OCI-LY7 (cell line): ENCODE results near the gene FGF7. TPM values are rescaled to one million over a fixed set of nuclear protein-coding genes. Genes with fewer than 3 reads are reported as not detected.

Experiments
- BruUV-seq: library from RNA; stranded (reverse); fragments of 400-500 nt; replicated peaks from 2 replicates; lab custom pipeline; 2021; lab: Mats Ljungman, UMichigan
- CTCF ChIA-PET: fragments of 300-600 bp; sonication (Branson Sonifier 250); formaldehyde crosslinking; loops from one replicate; lab custom pipeline; 2022; ENCODE audit warnings: antibody characterized with exemption; ENCODE audit not compliant: unreplicated experiment; lab: Charles Lee
- POLR2A ChIA-PET: fragments of 300-600 bp; sonication (Branson Sonifier 250); formaldehyde crosslinking; loops from one replicate; lab custom pipeline; 2022; ENCODE audit warnings: antibody characterized with exemption; lab: Charles Lee
- DNase-seq: peaks from one replicate; pipeline ENCODE4 v3.0.0-alpha.2; 2015; ENCODE audit warnings: low spot score
- H2AFZ ChIP-seq: fragments of 200-600 bp; sonication (generic), shearing (Covaris generic); 2 replicates; pipeline ENCODE4 v1.6.1; 2014; ENCODE audit warnings: mild to moderate bottlenecking, antibody characterized with exemption, low read length, moderate library complexity
- H3K27ac ChIP-seq: fragments of 200-600 bp; sonication (generic); 2 replicates; pipeline ENCODE4 v1.5.1; 2014; ENCODE audit warnings: mixed run types, low read depth, mild to moderate bottlenecking, moderate library complexity, low read length, inconsistent platforms; ENCODE audit not compliant: poor library complexity, severe bottlenecking
- H3K36me3 ChIP-seq: fragments of 200-600 bp; sonication (generic); 2 replicates; pipeline ENCODE4 v1.6.1; 2014; ENCODE audit warnings: mild to moderate bottlenecking, antibody characterized with exemption, low read length, moderate library complexity, mixed read lengths; ENCODE audit not compliant: insufficient read depth
- H3K4me1 ChIP-seq: fragments of 200-600 bp; sonication (generic); 2 replicates; pipeline ENCODE4 v1.5.1; 2014; ENCODE audit warnings: mild to moderate bottlenecking, low read length; ENCODE audit not compliant: insufficient read depth, poor library complexity, severe bottlenecking
- H3K4me2 ChIP-seq: fragments of 200-600 bp; sonication (generic); 2 replicates; pipeline ENCODE4 v1.6.1; 2014; ENCODE audit warnings: mild to moderate bottlenecking, low read length
- H3K4me3 ChIP-seq: fragments of 200-600 bp; sonication (generic); 2 replicates; pipeline ENCODE4 v1.5.1; 2014; ENCODE audit warnings: mild to moderate bottlenecking, low read depth, low read length; ENCODE audit not compliant: poor library complexity, severe bottlenecking
- H3K79me2 ChIP-seq: fragments of 200-600 bp; sonication (generic); 2 replicates; pipeline ENCODE4 v1.6.1; 2016; ENCODE audit warnings: low read depth, mild to moderate bottlenecking, low read length, moderate library complexity, mixed read lengths; ENCODE audit not compliant: insufficient read depth
- H3K9me2 ChIP-seq: fragments of 200-600 bp; sonication (generic); 2 replicates; pipeline ENCODE4 v1.6.1; 2016; ENCODE audit warnings: mild to moderate bottlenecking, low read length, mixed read lengths; ENCODE audit not compliant: insufficient read depth
- H3K9me3 ChIP-seq: fragments of 200-600 bp; sonication (generic); 2 replicates; pipeline ENCODE4 v1.6.1; 2014; ENCODE audit warnings: mild to moderate bottlenecking, mixed run types, low read length, mixed read lengths
- H4K20me1 ChIP-seq: fragments of 200-600 bp; sonication (generic); 2 replicates; pipeline ENCODE4 v1.6.1; 2014; ENCODE audit warnings: mild to moderate bottlenecking, antibody characterized with exemption, low read length, moderate library complexity, mixed read lengths; ENCODE audit not compliant: insufficient read depth
- CTCF ChIP-seq: fragments of 200-600 bp; sonication (generic); conservative IDR thresholded peaks from 2 replicates; pipeline ENCODE4 v1.5.1; 2014; ENCODE audit warnings: mild to moderate bottlenecking, antibody characterized with exemption, low read length, moderate library complexity, mixed read lengths
- EZH2phosphoT487 ChIP-seq: fragments of 200-600 bp; sonication (generic); IDR thresholded peaks from 2 replicates; pipeline ENCODE4 v1.6.1; 2018; ENCODE audit warnings: low read depth, borderline replicate concordance, mild to moderate bottlenecking, mixed run types, antibody characterized with exemption, low read length, moderate library complexity, mixed read lengths
- intact Hi-C: fragments of 100-400 bp; cut with micrococcal nuclease; formaldehyde crosslinking; loops from one replicate; pipeline ENCODE4 v1.10.0; 2022; ENCODE audit not compliant: unreplicated experiment
- total RNA-seq, 2 experiments: library from RNA; depleted of rRNA in 1 of 2; stranded (reverse); fragments of >200 nt in 1 of 2; shearing (Covaris generic) in 1 of 2; gene quantifications; 2 replicates each; pipeline ENCODE4 v1.2.3, GENCODE V29; 2014 to 2022

Gene FGF7
- total RNA-seq, 2 experiments from 2014 or later: not detected

DNA sequence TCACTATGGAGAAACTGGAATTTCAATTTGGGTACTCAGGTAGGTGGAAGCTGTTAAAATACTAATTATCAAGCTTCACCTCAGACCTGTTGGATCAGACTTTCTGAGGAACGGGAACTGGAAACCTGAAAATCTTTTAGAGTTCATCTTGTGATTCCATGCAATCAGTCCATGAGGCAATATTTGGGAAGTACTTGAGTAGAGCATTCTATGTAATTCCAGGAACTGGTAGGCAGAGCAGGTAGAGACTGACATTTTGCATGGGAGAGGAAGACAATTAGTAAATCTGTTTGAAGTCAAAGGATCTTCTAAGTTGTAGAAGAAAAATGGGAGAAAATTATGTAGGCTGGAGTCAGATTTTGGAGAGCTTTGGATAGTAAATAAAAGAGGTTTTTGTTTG lies 43.1 kb downstream of the FGF7 start:
- no peak overlapping the region for H2AFZ ChIP-seq
- H3K36me3 ChIP-seq: no peaks in the 10 kb centered on the region
- no peaks in the 10 kb centered on the region for H3K79me2 ChIP-seq
- ChIA-PET CTCF (no interaction called here), POLR2A (no interaction called here)
- no TSS peak for BruUV-seq
- H3K9me2 ChIP-seq: no peaks in the 10 kb centered on the region
- H3K4me1 ChIP-seq: no peaks in the 10 kb centered on the region
- H3K9me3 ChIP-seq: no peaks in the 10 kb centered on the region
- no peaks in the 10 kb centered on the region for H4K20me1 ChIP-seq
- no peak for DNase-seq
- H3K27ac ChIP-seq: no peak overlapping the region
- no peak for TF ChIP-seq EZH2phosphoT487
- TF ChIP-seq CTCF: no peak
- H3K4me2 ChIP-seq: no peak overlapping the region
- intact Hi-C loops: no loop called here
- H3K4me3 ChIP-seq: no peak overlapping the region

DNA sequence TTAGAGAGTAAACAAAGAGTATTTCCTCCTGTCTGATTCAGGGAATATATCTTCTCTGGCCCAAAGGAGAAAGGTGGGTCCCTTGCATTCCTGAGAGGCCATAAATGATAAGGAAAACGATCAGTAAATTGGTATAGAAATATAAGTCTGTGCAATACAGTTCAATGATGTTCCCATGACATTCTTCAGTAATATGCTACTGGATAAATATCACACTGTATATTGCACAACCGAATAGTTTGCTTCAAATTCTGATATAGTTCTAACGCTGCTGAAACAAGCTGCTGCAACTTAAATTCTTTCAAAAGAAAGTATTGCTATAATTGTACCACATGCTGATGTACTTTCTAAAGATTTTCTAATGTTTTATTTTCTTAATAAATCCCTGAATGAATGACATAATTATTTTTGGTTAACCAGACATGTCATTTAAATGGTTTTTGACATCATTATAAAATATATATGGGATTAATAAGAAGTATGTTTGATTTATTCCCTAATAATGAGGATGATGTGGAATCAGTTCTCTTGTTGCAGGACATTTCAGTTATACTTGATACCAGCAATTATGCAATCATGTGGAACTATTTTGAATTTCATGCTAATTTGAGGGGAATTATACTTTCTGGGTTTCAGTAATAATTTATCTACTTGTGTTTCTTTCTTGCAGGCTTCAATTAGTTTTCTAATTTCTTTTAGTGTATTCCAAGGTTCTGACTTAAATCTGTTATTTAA lies 44.9 kb downstream of the FGF7 start:
- TF ChIP-seq CTCF (no peak), EZH2phosphoT487 (no peak)
- H3K4me1 ChIP-seq: no peaks in the 10 kb centered on the region
- no peaks in the 10 kb centered on the region for H3K36me3 ChIP-seq
- CTCF ChIA-PET: no interaction called here
- no peak overlapping the region for H3K27ac ChIP-seq
- H3K9me2 ChIP-seq: no peaks in the 10 kb centered on the region
- no peaks in the 10 kb centered on the region for H3K9me3 ChIP-seq
- DNase-seq: no peak
- no peak overlapping the region for H3K4me3 ChIP-seq
- intact Hi-C loops: no loop called here
- H3K79me2 ChIP-seq: no peaks in the 10 kb centered on the region
- no TSS peak for BruUV-seq
- no peak overlapping the region for H3K4me2 ChIP-seq
- POLR2A ChIA-PET: no interaction called here
- H2AFZ ChIP-seq: no peak overlapping the region
- no peaks in the 10 kb centered on the region for H4K20me1 ChIP-seq

GRCh38 chr15:49468481-49468839 lies 45.4 kb downstream of the FGF7 start:
- Histone ChIP-seq H3K79me2 (no peaks in the 10 kb centered on the region), H2AFZ (no peak overlapping the region), H3K9me3 (no peaks in the 10 kb centered on the region), H3K4me2 (no peak overlapping the region), H3K27ac (no peak overlapping the region), H3K4me3 (no peak overlapping the region), H3K9me2 (no peaks in the 10 kb centered on the region), H3K36me3 (no peaks in the 10 kb centered on the region), H4K20me1 (no peaks in the 10 kb centered on the region), H3K4me1 (no peaks in the 10 kb centered on the region)
- POLR2A ChIA-PET: no interaction called here
- intact Hi-C loops: no loop called here
- no peak for DNase-seq
- CTCF ChIA-PET: no interaction called here
- TF ChIP-seq CTCF (no peak), EZH2phosphoT487 (no peak)
- BruUV-seq: no TSS peak
